Measurements from ENCODE around the gene CEACAM18.

DNA sequence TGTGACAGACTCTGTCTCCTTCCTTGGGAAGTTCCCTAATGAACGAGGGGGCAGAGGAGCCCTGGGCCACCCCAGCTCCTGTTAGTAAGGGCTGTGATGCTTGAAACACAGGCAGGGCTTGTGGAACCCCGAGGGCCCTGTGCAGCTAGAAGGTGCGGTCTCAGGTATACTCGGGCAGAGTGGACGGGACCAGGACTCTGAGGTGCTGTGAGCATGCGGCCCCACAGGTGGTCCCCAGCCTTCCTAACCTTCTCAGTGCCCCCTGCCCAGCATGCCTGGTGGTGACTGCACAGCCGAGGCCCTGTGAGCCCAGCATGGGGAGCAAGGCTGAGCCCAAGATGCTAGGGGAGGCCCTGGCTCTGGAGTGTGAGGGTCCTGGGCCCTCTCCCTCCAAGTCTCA lies 16.1 kb upstream of the CEACAM18 start:
- TF ChIP-seq, protein P1, sequence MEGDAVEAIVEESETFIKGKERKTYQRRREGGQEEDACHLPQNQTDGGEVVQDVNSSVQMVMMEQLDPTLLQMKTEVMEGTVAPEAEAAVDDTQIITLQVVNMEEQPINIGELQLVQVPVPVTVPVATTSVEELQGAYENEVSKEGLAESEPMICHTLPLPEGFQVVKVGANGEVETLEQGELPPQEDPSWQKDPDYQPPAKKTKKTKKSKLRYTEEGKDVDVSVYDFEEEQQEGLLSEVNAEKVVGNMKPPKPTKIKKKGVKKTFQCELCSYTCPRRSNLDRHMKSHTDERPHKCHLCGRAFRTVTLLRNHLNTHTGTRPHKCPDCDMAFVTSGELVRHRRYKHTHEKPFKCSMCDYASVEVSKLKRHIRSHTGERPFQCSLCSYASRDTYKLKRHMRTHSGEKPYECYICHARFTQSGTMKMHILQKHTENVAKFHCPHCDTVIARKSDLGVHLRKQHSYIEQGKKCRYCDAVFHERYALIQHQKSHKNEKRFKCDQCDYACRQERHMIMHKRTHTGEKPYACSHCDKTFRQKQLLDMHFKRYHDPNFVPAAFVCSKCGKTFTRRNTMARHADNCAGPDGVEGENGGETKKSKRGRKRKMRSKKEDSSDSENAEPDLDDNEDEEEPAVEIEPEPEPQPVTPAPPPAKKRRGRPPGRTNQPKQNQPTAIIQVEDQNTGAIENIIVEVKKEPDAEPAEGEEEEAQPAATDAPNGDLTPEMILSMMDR (conservative IDR thresholded peaks at IDR 0.05 in 1 of 2, IDR thresholded peaks at IDR 0.05 in 1 of 2; ENCODE audit: extremely low read depth in 1 of 2, insufficient read depth in 1 of 2, low read depth in 1 of 2, low read length in 2 of 2) = no peak
- no peak for TF ChIP-seq EZH2 (IDR thresholded peaks at IDR 0.05; ENCODE audit: borderline replicate concordance, low read length)
